SW480 (cell line): ENCODE data around the gene CROT.

Experiments used
- DNase-seq: peaks from one replicate; pipeline ENCODE4 v3.0.0-alpha.2; 2016; ENCODE audit warnings: low spot score

CROT gene

GRCh38 chr7:87414794-87415188, 69.3 kb downstream of the CROT start:
- no peak for DNase-seq

- DNase-seq: peak; percentile 82
Observed at GRCh38 chr7:87416682-87417587, 71.5 kb downstream of the CROT start.

- DNase-seq: peak; percentile 22
Observed at GRCh38 chr7:87420173-87420572, 74.7 kb downstream of the CROT start.

GRCh38 chr7:87424075-87424474, 78.6 kb downstream of the CROT start:
- no peak for DNase-seq

- DNase-seq: no peak
Observed at GRCh38 chr7:87426160-87426559, 80.7 kb downstream of the CROT start.

- DNase-seq: no peak
Observed at GRCh38 chr7:87427288-87427687, 81.8 kb downstream of the CROT start.

GRCh38 chr7:87432536-87432935, 87.1 kb downstream of the CROT start:
- no peak for DNase-seq

- peak; percentile 80 for DNase-seq
Observed at GRCh38 chr7:87435546-87435945, 90.1 kb downstream of the CROT start.

- no peak for DNase-seq
Observed at GRCh38 chr7:87445897-87446296, 100.4 kb downstream of the CROT start.

- no peak for DNase-seq
Observed at GRCh38 chr7:87447116-87447635, 101.7 kb downstream of the CROT start.

GRCh38 chr7:87448388-87448787, 102.9 kb downstream of the CROT start:
- peak; percentile 86 for DNase-seq
